ENCODE data around the gene YAE1.

DNA sequence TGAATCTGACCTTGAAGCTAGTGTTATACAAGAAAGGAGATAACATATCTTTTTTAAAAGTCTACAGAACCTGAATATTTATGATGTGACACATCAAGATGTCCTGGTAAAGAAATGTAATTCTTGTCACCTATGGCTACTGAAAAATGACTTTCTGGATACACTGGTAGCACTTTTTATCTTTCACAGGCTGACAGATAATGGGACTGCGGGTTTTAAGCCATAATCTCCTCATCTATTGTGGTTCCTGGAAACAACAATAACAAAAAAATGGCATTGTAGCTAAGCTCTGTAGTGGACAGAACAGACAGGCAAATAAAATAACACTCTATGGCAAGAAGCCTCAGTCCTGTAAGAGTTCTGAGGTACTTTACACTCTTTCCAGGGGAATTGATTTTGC, 31.6 kb upstream of the YAE1 start:
- TF ChIP-seq, protein P1, sequence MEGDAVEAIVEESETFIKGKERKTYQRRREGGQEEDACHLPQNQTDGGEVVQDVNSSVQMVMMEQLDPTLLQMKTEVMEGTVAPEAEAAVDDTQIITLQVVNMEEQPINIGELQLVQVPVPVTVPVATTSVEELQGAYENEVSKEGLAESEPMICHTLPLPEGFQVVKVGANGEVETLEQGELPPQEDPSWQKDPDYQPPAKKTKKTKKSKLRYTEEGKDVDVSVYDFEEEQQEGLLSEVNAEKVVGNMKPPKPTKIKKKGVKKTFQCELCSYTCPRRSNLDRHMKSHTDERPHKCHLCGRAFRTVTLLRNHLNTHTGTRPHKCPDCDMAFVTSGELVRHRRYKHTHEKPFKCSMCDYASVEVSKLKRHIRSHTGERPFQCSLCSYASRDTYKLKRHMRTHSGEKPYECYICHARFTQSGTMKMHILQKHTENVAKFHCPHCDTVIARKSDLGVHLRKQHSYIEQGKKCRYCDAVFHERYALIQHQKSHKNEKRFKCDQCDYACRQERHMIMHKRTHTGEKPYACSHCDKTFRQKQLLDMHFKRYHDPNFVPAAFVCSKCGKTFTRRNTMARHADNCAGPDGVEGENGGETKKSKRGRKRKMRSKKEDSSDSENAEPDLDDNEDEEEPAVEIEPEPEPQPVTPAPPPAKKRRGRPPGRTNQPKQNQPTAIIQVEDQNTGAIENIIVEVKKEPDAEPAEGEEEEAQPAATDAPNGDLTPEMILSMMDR (conservative IDR thresholded peaks at IDR 0.05 in 1 of 2, IDR thresholded peaks at IDR 0.05 in 1 of 2; ENCODE audit: low read depth in 1 of 2, low read length in 2 of 2): no peak
- no peak for TF ChIP-seq EZH2 (IDR thresholded peaks at IDR 0.05; ENCODE audit: low read length, missing control alignments)

All from fibroblast of lung (primary cell).